ENCODE measurements around the gene AHCYL2.
A peak's percentile ranks its signal among the peaks of the same experiment; 100 is the strongest.
"Not testable (repeated sequence)": the region's sequence is repeated elsewhere in the genome, so short reads cannot be mapped to it uniquely, and the experiment has no call there.

Gene AHCYL2

GRCh38 chr7:129240119-129240820, 15.4 kb downstream of the AHCYL2 start:
- no peak for DNase-seq (ENCODE audit: low read depth in 4 of 4, low spot score in 1 of 4)

GRCh38 chr7:129244220-129244619, 19.4 kb downstream of the AHCYL2 start:
- no peak for DNase-seq (ENCODE audit: low read depth in 4 of 4, low spot score in 1 of 4)

- DNase-seq (ENCODE audit: low read depth in 4 of 4, low spot score in 1 of 4) = no peak
Observed at GRCh38 chr7:129245533-129245932, 20.7 kb downstream of the AHCYL2 start.

- no peak for DNase-seq (ENCODE audit: low read depth in 4 of 4, low spot score in 1 of 4)
Observed at GRCh38 chr7:129247087-129247486, 22.3 kb downstream of the AHCYL2 start.

GRCh38 chr7:129252128-129252527, 27.3 kb downstream of the AHCYL2 start:
- no peak for DNase-seq (ENCODE audit: low read depth in 4 of 4, low spot score in 1 of 4)

- not testable (repeated sequence) for DNase-seq (ENCODE audit: low read depth in 4 of 4, low spot score in 1 of 4)
Observed at GRCh38 chr7:129252603-129253002, 27.8 kb downstream of the AHCYL2 start.

- no peak for DNase-seq (ENCODE audit: low read depth in 4 of 4, low spot score in 1 of 4)
Observed at GRCh38 chr7:129255800-129256199, 31.0 kb downstream of the AHCYL2 start.

- no peak for DNase-seq (ENCODE audit: low read depth in 4 of 4, low spot score in 1 of 4)
Observed at GRCh38 chr7:129256221-129256620, 31.4 kb downstream of the AHCYL2 start.

- DNase-seq (ENCODE audit: low read depth in 4 of 4, low spot score in 1 of 4) = no peak
Observed at GRCh38 chr7:129257168-129257567, 32.3 kb downstream of the AHCYL2 start.

GRCh38 chr7:129258649-129259389, 34.0 kb downstream of the AHCYL2 start:
- no peak for DNase-seq (ENCODE audit: low read depth in 4 of 4, low spot score in 1 of 4)

GRCh38 chr7:129262324-129262723, 37.5 kb downstream of the AHCYL2 start:
- DNase-seq (ENCODE audit: low read depth in 4 of 4, low spot score in 1 of 4) = no peak

- no peak for DNase-seq (ENCODE audit: low read depth in 4 of 4, low spot score in 1 of 4)
Observed at GRCh38 chr7:129263168-129263567, 38.3 kb downstream of the AHCYL2 start.

- no peak for DNase-seq (ENCODE audit: low read depth in 4 of 4, low spot score in 1 of 4)
Observed at GRCh38 chr7:129264534-129264933, 39.7 kb downstream of the AHCYL2 start.

- DNase-seq (ENCODE audit: low read depth in 4 of 4, low spot score in 1 of 4) = no peak
Observed at GRCh38 chr7:129265328-129265727, 40.5 kb downstream of the AHCYL2 start.

- DNase-seq (ENCODE audit: low read depth in 4 of 4, low spot score in 1 of 4) = no peak
Observed at GRCh38 chr7:129266181-129266580, 41.4 kb downstream of the AHCYL2 start.

- no peak for DNase-seq (ENCODE audit: low read depth in 4 of 4, low spot score in 1 of 4)
Observed at GRCh38 chr7:129270077-129270476, 45.2 kb downstream of the AHCYL2 start.

- peak; percentile 29 to 56 (median 36) for DNase-seq (ENCODE audit: low read depth in 4 of 4, low spot score in 1 of 4)
Observed at GRCh38 chr7:129271500-129272355, 46.9 kb downstream of the AHCYL2 start.

GRCh38 chr7:129273936-129274335, 49.1 kb downstream of the AHCYL2 start:
- no peak for DNase-seq (ENCODE audit: low read depth in 4 of 4, low spot score in 1 of 4)

- no peak for DNase-seq (ENCODE audit: low read depth in 4 of 4, low spot score in 1 of 4)
Observed at GRCh38 chr7:129277629-129278028, 52.8 kb downstream of the AHCYL2 start.

GRCh38 chr7:129278688-129279087, 53.9 kb downstream of the AHCYL2 start:
- no peak for DNase-seq (ENCODE audit: low read depth in 4 of 4, low spot score in 1 of 4)

GRCh38 chr7:129279757-129280156, 54.9 kb downstream of the AHCYL2 start:
- no peak for DNase-seq (ENCODE audit: low read depth in 4 of 4, low spot score in 1 of 4)

- DNase-seq (ENCODE audit: low read depth in 4 of 4, low spot score in 1 of 4) = no peak
Observed at GRCh38 chr7:129281163-129281562, 56.3 kb downstream of the AHCYL2 start.

Data from stimulated activated CD4-positive, alpha-beta T cell treated with anti-CD3 and anti-CD28 coated beads, Interleukin-1b, Interleukin-23, amount 100 ng/mL, for 24 hours (primary cell).